Glutamatergic neuron (in vitro differentiated cells): Measurements from ENCODE around the gene C20orf204. TPM values are rescaled to one million over a fixed set of nuclear protein-coding genes. Genes with fewer than 3 reads are reported as not detected.

Experiments
- DNase-seq: peaks from one replicate; pipeline ENCODE4 v3.0.0; 2022
- H3K27ac Mint-ChIP-seq: one replicate; pipeline ENCODE4 v1.8.0; 2020; ENCODE audit warnings: mild to moderate bottlenecking, mixed read lengths, inconsistent platforms; ENCODE audit not compliant: unreplicated experiment
- H3K27me3 Mint-ChIP-seq: one replicate; pipeline ENCODE4 v1.8.0; 2020; ENCODE audit warnings: mild to moderate bottlenecking, moderate library complexity, mixed read lengths, inconsistent platforms; ENCODE audit not compliant: unreplicated experiment
- H3K36me3 Mint-ChIP-seq: one replicate; pipeline ENCODE4 v1.8.0; 2020; ENCODE audit warnings: mild to moderate bottlenecking, mixed read lengths, inconsistent platforms; ENCODE audit not compliant: unreplicated experiment
- H3K4me1 Mint-ChIP-seq: one replicate; pipeline ENCODE4 v1.8.0; 2020; ENCODE audit warnings: mild to moderate bottlenecking, low read depth, mixed read lengths, inconsistent platforms; ENCODE audit not compliant: unreplicated experiment
- H3K4me3 Mint-ChIP-seq: one replicate; pipeline ENCODE4 v1.8.0; 2020; ENCODE audit warnings: mild to moderate bottlenecking, mixed read lengths, inconsistent platforms; ENCODE audit not compliant: unreplicated experiment
- H3K9me3 Mint-ChIP-seq: one replicate; pipeline ENCODE4 v1.8.0; 2020; ENCODE audit warnings: mild to moderate bottlenecking, moderate library complexity, mixed read lengths, inconsistent platforms; ENCODE audit not compliant: unreplicated experiment
- CTCF ChIP-seq: fragments of 200-600 bp; sonication (generic); IDR thresholded peaks from one replicate; pipeline ENCODE4 v1.5.0; 2021; ENCODE audit not compliant: partially characterized antibody, unreplicated experiment
- total RNA-seq: library from RNA; stranded (reverse); fragmentation: NEBNext Ultra II Directional; extraction: Animal tissue kit (Norgen Biotek cat#: 25700); gene quantifications from one replicate; pipeline ENCODE4 v1.2.1, GENCODE V29; 2021; ENCODE audit not compliant: unreplicated experiment

Gene C20orf204
- total RNA-seq, 1 donor from 2014 or later: 3.9 TPM

- no peak for TF ChIP-seq CTCF
- peaks cover 18% of the 10 kb centered on the region for H3K27me3 Mint-ChIP-seq
- no peak overlapping the region for H3K4me3 Mint-ChIP-seq
- H3K4me1 Mint-ChIP-seq: peaks cover 6% of the 10 kb centered on the region
- no peak for DNase-seq
- no peak overlapping the region for H3K27ac Mint-ChIP-seq
- peaks cover 3% of the 10 kb centered on the region for H3K9me3 Mint-ChIP-seq
- H3K36me3 Mint-ChIP-seq: no peaks in the 10 kb centered on the region
These were observed 21.1 kb downstream of the C20orf204 start for GRCh38 chr20:64056889-64057627.

GRCh38 chr20:64057628-64058498 lies 21.9 kb downstream of the C20orf204 start:
- H3K9me3 Mint-ChIP-seq: peaks cover 3% of the 10 kb centered on the region
- peaks cover 18% of the 10 kb centered on the region for H3K27me3 Mint-ChIP-seq
- H3K4me1 Mint-ChIP-seq: peaks cover 6% of the 10 kb centered on the region
- no peaks in the 10 kb centered on the region for H3K36me3 Mint-ChIP-seq
- TF ChIP-seq CTCF: peak; percentile 83
- H3K4me3 Mint-ChIP-seq: no peak overlapping the region
- no peak overlapping the region for H3K27ac Mint-ChIP-seq
- DNase-seq: peak; percentile 86

DNA sequence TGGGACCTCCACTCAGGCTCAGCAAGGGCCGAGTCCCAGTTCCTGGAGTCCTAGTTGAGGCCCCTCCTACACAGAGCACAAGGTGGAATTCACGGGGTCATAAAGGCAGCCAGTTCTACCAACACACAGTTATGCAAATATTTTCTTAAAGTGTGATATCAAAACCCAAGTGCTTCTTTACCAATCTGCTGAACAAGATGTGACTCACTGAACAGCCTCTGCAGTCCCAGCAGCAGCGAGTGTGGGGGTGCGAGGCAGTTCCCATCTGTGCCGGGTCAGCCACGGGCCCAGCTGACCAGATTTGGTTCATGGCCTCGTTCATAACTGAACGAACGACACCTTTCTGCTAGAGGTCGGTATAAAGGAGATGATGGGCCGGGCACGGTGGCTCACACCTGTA lies 22.6 kb downstream of the C20orf204 start:
- Mint-ChIP-seq H3K4me3 (no peak overlapping the region), H3K27me3 (peaks cover 14% of the 10 kb centered on the region), H3K36me3 (no peaks in the 10 kb centered on the region)

GRCh38 chr20:64062276-64062595 lies 26.3 kb downstream of the C20orf204 start:
- H3K4me1 Mint-ChIP-seq: peaks cover 8% of the 10 kb centered on the region
- no peak for TF ChIP-seq CTCF

More for the DNA sequence above, 22.6 kb downstream of the C20orf204 start:
- DNase-seq: no peak
- no peak overlapping the region for H3K27ac Mint-ChIP-seq
- H3K9me3 Mint-ChIP-seq: peaks cover 3% of the 10 kb centered on the region
- peaks cover 4% of the 10 kb centered on the region for H3K4me1 Mint-ChIP-seq
- no peak for TF ChIP-seq CTCF

More at GRCh38 chr20:64062276-64062595, 26.3 kb downstream of the C20orf204 start:
- Mint-ChIP-seq H3K4me3 (peak overlapping the region; percentile 65), H3K36me3 (no peaks in the 10 kb centered on the region), H3K9me3 (peaks cover 3% of the 10 kb centered on the region), H3K27me3 (peaks cover 5% of the 10 kb centered on the region), H3K27ac (no peak overlapping the region)
- no peak for DNase-seq
